GM13977 (cell line): Measurements from ENCODE around the gene SELENOW.

Experiments
- DNase-seq: peaks from one replicate; pipeline ENCODE4 v3.0.0; 2012; ENCODE audit warnings: low spot score
- in situ Hi-C: fragments of 300-500 bp; cut with MboI; formaldehyde crosslinking; loops from one replicate; pipeline ENCODE4 v1.12.0; 2022; ENCODE audit warnings: low sequenced_read_pairs, low pct_unique_long_range_greater_than_20kb, mixed read lengths, inconsistent platforms; ENCODE audit not compliant: unreplicated experiment
- TF ChIP-seq, protein P1 (sequence below): IDR thresholded peaks from 2 replicates; pipeline ENCODE4 v1.5.1; 2012; ENCODE audit warnings: mild to moderate bottlenecking, control low read depth; ENCODE audit not compliant: insufficient read depth; ENCODE audit errors: extremely low read depth, missing control alignments

SELENOW gene

DNA sequence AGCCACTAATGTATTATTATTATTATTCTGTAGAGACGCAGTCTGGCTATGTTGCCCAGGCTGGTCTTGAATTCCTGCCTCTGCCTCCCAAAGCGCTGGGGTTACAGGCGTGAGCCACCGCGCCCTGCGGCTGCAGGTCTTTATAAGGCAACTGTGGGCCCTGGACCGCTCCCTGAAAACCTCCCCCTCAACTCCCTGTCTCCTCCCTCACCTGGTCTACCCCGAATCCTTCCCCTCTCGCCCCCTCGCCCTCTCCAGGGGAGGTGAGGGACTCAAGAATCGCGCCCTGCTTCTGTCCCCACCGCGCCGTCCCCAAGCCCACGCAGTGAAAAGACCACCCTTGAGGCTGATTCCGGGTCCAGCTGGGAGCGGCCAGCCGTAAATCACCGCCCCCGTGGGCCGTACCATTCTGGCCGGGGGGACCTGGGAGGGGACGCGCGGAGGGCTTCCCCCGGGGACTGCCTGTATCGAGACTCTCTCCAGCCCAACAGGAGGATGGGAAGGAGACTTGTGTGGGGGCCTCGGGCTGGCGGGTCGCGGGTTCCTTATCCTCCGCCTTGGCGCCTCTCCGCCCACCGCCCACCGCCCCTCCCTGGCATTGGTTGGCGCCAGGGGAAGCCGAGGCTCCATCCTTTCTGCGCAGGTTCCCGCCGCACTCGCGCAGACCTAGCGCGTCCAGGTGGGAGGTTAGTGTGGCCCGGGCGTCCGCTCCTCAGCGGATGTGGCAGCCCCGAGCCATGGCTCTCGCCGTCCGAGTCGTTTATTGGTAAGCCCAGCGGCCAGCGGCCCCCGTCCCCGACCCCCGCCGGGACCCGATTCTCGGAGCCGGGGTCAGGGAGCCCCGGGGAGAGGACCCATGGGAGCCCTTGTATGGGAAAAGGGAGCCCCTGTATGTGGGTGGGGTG is at the start of gene SELENOW:
TSS of gene SELENOW (plus strand) at position 655 of the 905 bp plus-strand sequence. CDS start at position 738, 83 bp downstream.
- in situ Hi-C loops, result no loop called here
- TF ChIP-seq, protein P1, sequence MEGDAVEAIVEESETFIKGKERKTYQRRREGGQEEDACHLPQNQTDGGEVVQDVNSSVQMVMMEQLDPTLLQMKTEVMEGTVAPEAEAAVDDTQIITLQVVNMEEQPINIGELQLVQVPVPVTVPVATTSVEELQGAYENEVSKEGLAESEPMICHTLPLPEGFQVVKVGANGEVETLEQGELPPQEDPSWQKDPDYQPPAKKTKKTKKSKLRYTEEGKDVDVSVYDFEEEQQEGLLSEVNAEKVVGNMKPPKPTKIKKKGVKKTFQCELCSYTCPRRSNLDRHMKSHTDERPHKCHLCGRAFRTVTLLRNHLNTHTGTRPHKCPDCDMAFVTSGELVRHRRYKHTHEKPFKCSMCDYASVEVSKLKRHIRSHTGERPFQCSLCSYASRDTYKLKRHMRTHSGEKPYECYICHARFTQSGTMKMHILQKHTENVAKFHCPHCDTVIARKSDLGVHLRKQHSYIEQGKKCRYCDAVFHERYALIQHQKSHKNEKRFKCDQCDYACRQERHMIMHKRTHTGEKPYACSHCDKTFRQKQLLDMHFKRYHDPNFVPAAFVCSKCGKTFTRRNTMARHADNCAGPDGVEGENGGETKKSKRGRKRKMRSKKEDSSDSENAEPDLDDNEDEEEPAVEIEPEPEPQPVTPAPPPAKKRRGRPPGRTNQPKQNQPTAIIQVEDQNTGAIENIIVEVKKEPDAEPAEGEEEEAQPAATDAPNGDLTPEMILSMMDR, result no peak
- DNase-seq, result peak; percentile 94

DNA sequence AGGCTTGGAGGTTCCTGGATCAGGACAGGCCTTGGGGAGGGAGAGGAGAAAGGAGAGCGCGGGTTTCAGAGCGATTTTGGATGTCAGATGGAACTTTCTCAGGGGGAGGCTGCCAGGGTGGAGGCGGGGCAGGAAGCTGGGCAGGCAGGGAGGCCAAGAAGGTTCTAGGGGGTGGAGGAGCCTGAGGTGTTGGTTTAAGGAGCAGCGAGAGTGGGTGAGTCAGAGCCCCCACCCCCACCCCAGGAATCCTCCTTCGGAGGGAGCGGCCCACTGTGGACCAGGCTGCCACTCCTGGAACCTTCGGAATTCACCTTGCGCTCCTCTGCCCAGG is 49.1 kb upstream of the SELENOW start:
- TF ChIP-seq, protein P1, result no peak
- DNase-seq, result no peak
- in situ Hi-C loops, result no loop called here

DNA sequence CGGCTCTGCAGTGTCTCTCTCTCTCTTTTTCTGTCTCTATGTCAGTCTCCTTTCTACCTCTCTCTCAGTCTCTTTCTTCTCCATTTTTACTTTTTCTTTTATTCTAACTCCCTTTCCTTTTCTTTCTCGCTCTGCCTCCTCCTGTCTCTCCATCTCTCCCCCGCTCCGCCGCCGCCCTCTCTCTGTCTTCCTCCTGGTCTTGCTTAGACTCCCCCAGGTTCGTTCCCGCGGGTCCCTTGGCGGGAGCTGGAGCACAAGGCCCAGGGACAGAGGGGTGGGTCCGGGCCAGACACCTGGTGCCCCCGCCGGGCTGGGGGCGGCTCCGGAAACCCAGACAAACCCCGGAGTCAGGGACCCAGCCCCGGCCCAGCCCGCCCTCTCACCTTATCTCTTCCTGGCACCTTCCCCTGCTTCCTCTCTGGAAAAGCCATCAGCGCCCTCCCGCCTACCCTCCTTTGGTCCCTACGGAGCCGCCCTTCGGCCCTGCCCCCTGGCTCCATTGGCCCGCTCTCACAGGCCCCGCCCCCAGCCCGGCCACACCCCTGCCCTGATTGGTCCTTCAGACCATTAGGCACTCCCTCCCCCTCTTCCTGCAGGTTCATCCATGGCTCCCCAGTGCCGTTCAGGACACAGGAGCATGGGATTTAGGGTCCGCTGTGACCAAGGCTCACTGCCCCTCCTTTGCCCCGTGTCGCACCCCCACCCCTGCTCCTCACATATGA is 48.5 kb upstream of the SELENOW start:
- TF ChIP-seq, protein P1, result no peak
- in situ Hi-C loops, result no loop called here
- DNase-seq, result no peak

DNA sequence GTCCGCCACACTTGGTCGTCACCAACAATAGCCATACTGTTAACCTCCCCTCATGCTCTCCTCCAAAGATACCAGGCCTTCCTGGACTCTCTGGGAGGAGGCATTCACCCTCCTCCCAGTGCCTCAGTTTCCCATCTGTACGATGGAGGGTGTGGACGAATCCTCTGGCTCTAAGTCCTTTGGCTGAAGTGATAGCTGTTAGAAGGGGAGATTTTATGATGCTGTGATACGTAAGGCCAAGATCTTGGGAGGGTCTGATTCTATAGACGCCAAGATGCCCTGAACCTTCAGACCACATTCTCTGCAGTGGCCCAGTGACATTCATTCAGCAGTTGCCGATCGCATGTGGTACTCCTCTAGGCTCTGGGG is 48.0 kb upstream of the SELENOW start:
- TF ChIP-seq, protein P1, result no peak
- in situ Hi-C loops, result no loop called here
- no peak for DNase-seq

DNA sequence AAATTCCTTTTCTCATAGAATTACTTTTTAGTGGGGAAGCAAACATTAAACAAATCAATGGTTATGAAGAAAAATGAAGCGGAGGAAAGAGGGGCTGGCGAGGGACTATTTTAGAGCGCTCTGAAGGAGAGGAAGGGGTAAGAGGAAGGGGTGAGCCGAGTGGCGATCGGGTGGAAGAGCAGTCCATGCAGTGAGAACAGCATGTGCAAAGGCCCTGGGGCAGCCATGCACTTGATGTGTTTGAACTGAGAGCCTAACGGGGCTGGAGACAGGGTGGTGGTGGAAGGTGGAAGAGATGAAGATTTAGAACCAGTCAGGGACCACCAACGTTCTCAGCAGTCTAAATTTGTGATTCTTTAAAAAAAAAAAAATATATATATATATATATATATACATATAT is 47.6 kb upstream of the SELENOW start:
- in situ Hi-C loops, result no loop called here
- TF ChIP-seq, protein P1, result no peak
- DNase-seq, result no peak

DNA sequence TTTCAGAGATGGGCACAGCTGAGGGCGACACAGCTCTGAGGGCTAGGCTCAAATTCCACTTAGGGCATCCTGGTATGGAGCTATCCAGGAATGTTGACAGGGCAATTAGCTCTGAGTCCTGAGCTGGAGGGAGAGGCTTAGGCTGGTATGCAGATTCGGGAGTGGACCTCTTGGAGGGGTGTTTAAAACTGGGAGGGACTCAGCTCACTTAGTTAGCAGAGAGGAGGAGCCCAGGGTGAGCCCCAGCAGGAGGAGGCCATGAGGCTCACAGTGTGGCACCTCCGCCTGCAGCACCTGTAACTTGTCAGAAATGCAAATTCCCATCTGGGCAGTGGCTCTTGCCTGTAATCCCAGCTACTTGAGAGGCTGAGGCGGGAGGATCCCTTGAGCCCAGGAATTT is 43.4 kb upstream of the SELENOW start:
- DNase-seq, result no peak
- TF ChIP-seq, protein P1, result no peak
- in situ Hi-C loops, result no loop called here
